GM21737 (cell line): ENCODE results near the gene ALDH1L2.

Experiments
- ATAC-seq: cut with Tn5 transposase; IDR thresholded peaks from one replicate; pipeline ENCODE4 v1.9.1; 2021; ENCODE audit warnings: mild to moderate bottlenecking, moderate library complexity; ENCODE audit not compliant: unreplicated experiment

ALDH1L2 gene

DNA sequence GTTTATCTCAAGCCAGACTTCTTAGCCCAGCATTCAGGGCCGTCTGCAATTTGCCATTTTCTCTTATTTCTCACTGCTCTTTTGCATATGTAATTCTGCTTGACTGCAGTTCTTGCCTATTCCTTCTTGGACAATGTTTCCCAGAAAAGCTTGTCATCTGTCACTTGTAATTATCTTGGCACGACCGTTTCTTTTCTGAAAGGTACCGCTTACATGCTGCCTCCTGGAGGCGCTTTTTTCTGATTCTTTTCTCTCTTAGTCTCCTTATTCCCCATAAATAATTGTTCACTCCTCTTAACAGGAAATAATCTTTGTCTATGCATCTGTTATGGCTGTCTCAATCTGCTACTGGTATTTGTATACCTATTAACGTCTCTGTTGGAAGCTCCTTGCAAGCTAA is 1.2 kb upstream of the ALDH1L2 start:
- ATAC-seq, result no peak

DNA sequence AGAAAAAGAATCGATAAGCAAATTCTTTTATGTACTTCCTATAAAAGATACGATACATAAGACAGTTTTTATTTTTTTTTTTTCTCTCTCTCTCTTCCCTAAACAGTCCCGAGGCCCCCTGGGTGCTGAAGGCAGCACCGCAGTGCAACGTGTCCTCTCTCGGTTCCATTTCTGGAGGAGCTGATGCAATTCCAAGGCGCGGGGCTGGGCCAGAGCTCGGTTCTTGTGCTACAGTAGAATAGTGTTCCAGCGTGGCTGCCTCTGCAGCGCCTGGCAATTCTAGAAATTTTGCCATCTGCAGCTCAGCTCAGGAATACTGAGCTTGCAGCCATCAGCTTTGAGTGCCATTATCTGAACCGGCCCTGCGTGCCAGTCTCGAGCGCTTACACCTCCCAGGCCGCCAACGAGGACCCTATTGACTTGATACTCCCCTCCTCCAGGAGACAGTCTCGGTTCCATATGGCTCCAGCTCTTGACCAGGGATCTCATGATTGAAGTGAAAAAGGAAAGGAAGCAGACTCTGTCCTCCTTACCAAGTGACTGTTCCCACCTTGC is 630 bp downstream of the ALDH1L2 start:
- peak; percentile 37 for ATAC-seq

DNA sequence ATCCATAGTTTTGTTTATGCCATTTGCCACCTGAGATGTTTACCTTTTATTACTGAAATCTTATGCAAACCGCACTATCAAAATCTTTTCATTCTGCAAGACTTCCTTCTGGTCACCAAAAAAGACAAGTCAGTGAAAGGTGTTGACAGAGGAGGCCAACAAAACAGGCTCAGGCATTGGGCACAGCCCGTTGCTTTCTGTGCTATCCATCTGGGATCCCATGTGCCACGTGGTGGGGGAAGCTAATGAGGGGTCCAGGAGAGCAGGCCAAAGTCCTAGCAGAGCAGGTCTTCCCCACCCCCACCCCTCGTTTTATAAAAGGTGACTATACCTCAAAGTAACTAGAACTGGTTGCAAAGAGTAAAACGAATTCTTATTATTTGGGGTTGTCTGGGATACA is 1.2 kb downstream of the ALDH1L2 start:
- ATAC-seq, result no peak

DNA sequence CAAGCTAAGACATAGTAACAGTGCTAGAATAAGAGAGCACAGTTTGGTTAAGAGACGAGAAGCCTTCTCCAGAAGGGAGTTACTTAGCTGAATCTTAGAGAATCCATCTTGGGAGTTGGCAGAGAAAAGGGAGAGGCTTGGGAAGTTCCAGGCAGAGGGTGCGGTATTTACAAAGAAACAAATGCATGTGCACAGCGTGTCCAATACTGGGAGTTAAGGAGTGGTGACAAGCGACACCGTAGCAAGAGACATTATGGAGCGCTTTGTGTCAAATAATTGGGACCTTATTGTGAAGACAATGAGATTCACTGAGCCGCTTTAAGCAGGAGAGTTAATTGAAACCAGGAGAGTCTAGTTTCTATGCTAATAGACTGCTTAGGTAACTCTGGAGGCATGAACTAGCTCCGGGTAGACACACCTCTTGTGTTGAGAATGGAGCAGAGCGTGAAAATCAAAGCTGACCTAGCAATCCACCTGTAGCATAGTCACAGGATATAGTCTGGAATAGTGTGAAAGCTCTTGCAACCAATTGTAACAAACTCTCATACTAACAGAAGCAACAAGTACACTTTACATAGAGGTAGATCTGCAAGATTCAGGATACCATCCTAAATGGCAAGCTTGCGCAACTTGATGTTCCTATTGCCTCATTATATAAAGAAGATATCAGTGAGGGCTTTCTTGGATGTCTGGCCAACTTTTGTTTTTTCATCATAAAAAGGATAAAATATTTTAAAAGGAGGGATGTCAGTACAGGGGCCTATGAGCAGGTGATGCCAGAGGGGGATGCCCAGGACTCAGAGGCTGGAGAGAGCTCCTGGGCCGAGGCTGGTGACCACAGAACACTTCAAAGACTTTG is 5.3 kb downstream of the ALDH1L2 start:
- ATAC-seq, result no peak

DNA sequence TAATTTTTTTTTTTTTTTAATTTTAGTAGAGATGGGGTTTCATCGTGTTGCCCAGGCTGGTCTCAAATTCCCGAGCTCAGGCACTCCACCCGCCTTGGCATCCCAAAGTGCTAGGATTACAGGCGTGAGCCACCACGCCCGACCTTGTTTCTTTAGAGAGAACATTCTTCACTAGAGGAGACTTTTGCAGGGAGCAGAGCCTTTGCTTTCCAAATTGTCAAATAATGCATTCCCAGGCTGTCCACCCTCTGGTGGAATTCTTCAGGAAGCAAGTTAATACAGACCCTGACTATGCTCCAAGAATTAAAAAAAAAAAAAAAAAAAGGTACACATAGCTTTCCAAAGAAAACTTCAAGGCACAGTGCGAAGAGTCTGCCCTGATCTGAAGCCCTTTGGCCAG is 6.8 kb downstream of the ALDH1L2 start:
- ATAC-seq, result no peak

DNA sequence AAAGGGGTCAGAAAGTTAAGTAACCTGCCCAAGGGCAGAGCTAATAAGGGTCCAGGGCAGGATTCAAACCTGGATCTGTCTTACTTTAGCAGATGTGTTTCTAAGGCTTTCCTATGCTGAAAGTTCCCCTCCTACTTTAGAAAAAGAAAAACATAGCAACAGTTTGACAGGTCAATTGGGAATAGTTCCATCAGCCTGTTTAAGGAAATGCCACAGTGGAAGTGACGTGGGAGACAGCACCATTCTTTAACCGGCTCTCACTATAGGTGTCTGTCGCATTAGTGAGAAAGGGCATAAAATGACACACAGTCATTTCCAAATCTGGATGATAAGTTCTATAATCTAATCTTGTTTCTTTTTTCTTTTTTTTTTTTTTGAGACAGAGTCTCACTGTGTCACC is 7.3 kb downstream of the ALDH1L2 start:
- no peak for ATAC-seq

DNA sequence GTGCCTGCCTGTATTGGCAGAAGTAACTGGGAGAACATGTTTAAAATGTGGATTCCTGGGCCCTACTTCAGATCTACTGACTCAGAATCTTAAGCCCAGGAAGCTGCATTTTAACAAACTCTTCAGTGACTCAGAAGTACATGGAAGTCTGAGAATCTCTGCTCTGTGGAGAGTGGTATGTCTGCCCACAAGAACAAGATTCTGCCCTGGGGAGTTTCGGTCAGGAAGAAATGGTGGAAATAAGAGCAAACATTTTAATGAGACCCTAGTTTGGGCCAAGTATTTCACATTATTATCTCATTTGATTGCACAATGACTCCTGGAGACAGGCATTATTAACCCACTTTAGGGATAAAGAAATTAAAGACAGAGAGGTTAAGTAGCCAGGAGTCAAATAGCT is 8.2 kb downstream of the ALDH1L2 start:
- ATAC-seq, result no peak

DNA sequence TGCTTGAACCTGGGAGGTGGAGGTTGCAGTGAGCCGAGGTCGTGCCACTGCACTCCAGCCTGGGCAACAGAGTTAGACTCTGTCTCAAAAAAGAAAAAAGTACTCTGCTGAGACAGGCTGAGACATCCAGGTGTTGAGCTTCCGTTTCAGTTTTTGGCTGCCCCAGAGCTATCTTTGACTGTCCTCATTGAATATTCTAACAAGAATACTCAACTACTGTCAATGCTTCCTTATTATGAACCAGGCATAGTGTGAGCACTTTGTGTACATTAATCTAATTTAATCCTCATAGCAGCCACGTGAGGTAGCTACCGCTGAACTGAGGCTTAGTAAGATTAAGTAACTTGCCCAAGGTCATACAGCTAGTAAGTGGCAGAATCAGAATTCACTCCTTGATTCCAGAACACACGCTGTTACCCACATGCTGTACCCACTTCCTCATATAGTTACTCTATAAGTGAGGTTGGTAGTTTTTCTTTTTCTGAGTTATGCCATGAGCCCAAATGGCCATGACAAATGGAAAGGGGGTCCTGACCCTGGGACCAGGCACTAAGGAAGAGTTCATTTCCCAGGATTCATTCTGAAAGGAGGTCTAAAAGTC is 11.3 kb downstream of the ALDH1L2 start:
- no peak for ATAC-seq

DNA sequence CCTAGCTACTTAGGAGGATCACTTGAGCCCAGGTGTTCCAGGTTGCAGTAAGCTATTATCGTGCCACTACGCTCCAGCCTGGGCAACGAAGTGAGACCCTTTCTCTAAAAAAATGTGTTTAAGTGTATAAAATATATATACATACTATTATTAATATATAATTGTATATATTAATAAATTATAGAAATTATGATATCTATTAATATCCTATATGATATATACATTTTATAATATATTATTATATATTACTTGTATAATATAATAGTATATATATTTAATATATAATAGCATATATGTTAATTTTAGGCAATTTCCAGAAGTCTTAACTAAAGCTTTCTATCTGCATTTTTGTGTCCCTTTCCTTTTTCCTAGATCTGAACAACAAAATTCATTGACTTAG is 12.3 kb downstream of the ALDH1L2 start:
- ATAC-seq, result no peak

DNA sequence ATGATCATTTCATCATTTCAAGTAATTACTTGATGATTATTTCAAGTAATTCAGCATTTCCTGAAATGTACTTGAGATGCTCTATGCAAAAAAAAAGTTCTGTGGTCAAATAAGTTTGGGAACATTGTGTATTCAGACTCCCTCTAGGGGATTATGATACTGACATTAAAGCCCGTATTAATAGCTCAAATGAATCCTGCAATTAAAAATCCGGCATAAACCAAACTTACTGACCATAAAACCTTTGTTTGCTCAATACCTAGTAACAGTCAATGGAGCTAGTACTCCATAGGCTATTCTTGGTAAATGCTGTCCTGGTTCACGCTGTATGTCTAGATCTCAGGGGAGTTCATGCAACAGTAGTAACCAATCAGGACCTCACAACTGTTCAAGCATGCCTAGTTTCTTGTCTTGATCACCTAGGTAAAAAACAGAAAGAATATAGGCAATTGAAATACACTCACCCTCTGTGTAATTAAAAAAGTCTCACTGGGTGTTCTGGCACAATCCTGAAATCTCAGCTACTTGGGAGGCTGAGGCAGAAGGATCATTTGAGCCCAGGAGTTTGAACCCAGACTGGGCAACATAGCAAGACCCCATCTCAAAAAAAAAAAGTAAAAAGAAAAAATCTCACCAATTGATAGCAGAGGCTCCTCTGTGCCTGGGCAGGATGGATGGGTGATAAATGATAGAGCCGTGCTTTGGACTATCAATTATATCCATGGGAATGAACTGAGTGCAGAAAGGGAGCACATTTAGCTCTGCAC is 14.1 kb downstream of the ALDH1L2 start:
- ATAC-seq, result no peak

DNA sequence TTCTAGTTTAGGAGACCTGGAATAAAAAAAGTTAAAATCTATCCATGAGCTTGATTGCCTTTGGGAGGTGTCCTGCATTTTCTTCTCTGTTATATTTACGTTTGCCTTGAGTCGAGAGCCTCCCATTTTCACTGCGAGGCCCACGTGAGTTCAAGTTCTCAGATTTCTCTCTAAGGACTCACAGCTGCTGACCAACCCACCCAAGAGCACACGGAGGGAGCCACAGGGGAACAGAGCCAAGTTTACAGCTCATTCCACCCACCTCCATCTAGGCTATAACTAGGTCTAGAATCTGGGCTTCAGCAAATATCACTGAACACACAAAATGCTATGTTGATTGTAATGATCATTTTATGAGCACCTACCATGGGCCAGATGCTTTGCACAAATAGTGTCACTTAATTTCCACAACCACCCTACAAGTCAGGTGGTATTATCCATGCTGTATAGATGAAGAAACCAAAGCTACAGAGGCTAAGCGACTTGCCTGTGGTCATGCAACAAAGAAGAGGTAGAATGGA is 16.7 kb downstream of the ALDH1L2 start:
- ATAC-seq, result no peak

DNA sequence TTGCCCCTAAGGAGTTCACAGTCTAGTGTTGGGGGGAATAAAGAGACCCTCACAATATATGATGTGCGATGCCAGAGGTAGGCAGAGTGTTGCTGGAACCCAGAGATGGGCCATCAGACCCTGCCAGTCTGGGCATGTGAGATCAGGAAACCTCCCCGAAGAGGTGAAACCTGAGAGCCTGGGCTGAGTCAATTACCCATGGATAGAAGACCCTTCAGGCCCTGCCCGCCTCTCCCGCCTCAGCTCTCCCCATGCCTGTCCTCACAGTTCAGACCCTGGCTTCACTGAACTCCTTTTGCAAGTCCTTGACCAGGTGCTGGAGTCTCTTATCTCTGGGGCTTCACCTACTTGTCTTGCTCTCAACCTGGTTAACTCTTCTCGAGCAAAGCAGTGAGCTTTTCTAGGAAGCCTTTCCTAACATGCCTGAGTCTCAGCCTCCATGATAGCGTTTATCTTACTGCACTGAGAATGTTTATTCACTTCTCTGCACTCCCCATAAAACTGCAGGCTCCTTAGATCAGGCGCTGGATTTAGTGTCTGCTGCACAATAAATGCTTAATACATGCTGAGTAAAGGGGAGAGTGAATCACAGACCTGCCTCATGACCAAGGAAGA is 19.6 kb downstream of the ALDH1L2 start:
- no peak for ATAC-seq

DNA sequence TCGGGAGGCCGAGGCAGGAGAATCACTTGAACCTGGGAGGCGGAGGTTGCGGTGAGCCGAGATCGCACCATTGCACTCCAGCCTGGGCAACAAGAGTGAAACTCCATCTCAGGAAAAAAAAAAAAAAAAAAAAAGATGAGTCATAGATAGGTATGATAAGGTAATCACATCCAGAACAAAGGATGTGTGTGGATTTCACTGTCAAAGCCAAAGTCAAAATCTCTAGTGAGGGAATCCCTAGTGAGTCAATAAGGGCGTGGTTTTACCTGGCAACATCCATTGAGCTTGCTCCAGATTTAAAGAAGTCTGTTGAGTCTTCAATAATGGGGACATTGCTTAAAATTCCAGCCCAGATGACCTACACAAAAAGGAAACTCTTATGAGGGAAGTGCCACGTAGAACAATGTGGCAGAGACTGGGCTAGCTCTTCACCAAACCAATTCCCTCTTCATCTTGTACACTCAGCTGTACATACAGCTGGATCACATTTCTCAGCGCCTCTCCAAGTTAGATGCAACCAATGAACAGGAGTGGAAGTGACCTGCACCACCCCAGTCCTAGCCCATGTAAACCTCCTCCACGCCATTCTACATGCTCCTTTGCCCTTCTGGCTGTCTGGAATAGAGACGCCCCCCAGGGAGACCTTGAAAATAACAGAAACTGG is 23.4 kb downstream of the ALDH1L2 start:
- no peak for ATAC-seq

DNA sequence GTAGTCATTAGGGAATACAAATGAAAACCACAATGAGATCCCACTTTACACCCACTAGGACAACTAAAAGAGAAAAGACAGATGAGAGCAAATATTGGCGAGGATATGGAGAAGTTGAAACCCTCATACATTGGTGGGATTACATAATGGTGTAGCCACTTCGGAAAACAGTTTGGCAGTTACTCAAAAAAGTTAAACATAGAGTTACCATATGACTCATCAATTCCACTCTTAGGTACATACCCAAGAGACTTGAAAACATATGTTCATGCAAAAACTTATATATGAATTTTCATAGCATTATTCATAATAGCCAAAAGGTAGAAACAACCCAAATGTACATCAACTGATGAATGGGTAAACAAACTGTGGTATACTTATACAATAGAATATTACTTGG is 27.1 kb downstream of the ALDH1L2 start:
- no peak for ATAC-seq

DNA sequence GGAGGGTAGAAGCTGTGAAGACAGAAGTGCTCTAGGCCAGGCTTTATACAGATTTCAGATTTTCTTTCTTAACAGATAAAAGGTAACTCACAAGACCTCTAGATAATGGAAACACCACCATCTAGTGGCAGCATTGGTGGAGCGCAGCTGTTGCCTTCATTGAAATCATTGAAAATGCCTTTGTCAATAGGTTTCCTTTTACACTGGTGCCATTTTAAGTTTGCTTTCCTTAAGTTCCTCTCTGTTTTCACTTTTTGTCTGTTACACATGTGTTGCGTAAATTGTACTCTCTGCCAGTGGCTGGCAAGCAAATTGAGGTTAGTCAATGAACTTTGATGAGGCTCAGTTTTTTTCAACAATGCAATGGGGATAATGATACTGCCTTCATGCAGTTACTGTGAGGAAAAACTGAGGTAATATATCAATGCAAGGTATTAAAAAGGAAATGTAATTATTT is 31.1 kb downstream of the ALDH1L2 start:
- no peak for ATAC-seq

DNA sequence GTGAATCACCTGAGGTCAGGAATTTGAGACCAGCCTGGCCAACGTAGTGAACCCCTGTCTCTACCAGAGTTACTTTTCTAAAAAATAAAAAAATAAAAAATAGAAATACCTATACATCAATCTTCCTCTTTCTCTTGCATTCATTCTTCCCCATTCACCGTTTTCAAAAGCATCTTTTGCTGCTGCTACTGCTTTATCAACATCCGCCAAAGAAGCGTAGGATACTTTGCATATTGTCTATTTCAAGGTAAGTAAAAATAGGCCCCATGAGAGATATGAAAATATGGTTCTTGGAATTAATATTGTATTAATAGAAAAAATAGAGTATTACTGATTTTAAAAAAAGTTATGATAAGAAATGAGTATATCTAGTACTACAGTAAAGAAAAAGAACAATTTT is 32.3 kb downstream of the ALDH1L2 start:
- ATAC-seq, result no peak

DNA sequence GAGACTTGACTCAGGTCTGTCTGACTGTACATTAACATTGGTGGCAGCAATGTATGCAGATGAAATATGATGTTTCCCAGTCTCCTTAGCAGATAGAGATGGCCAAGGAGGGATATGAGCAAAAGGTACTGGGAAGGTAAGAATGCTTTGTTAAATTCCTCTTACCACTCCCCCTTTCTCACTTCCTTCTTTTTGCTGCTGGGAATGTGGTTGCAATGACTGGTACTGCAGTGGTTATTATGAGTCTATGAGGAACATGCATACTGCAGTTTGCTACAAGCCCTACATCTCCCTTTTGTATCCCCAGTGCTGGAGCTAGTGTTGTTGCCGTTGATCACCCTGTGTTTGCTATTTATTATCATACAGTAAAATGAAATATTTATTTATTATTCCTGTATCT is 35.9 kb downstream of the ALDH1L2 start:
- ATAC-seq, result no peak

DNA sequence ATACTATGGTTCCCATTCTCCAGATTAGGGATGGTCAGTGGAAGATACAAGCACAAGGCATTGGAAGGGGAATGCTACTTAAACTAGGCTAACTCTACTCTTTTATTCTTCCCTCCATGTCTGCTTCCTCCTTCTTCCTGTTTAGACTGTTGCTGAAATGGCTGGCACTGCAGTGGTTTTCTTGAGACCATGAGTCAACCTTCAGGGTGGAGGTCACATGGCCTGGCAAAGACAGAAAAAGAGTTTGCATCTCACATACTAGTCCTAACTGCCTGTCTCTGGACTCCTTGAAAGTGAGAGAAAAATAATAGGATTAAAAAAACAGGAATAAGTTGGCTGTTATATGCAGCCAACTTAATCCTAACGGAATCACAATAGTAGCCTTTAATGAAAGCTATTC is 37.0 kb downstream of the ALDH1L2 start:
- ATAC-seq, result no peak

DNA sequence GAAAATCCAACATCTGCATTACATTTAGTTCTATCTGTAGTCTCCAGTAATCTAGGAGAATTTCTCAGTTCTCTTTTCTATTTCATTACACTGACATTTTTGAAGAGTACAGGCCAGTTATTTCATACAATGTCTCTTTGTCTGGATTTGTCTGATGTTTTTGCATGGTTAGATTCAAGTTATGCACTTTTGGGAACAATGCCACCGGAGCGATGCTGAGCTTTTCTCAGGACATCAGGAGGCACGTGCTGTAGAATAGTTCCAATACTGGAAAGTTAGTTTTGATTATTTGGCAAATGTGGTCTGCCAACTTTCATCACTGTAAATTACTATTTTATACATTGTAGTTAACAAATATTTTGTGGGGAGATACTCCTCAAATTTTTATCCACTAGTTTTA is 43.1 kb downstream of the ALDH1L2 start:
- no peak for ATAC-seq

DNA sequence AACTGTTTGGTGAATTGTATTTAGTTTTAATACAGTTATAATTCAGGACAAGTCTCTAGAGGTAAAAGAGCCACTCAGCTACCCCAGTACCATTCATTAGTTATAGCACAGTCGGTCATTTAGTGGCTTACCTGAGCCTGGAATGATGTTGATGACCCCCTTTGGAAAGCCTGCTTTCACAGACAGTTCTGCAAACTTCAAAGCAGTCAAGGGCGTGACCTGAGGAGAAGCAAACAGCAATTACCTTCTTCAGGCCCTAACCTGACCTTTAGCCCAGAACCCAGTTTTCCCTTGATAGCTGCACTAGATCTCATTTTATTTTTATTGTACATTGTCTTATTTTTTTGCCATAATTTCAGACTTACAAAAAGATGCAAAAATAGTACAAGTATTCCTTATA is 43.8 kb downstream of the ALDH1L2 start:
- ATAC-seq, result no peak
